HG02970 (cell line): ENCODE data around the gene KASH5.
"Not testable (repeated sequence)": the region's sequence is repeated elsewhere in the genome, so short reads cannot be mapped to it uniquely, and the experiment has no call there.

Experiments
- ATAC-seq: cut with Tn5 transposase; IDR thresholded peaks from one replicate; pipeline ENCODE4 v1.9.1; 2021; ENCODE audit warnings: mild to moderate bottlenecking, moderate library complexity, moderate number of reproducible peaks; ENCODE audit not compliant: unreplicated experiment, low FRiP score

The KASH5 gene

GRCh38 chr19:49362048-49362928, 25.8 kb upstream of the KASH5 start, which contains the start of gene TEAD2:
TEAD2 (minus strand) TSS chr19:49362416; CDS start chr19:49360075, 2,341 bp downstream.
- ATAC-seq = no peak

- ATAC-seq = no peak
Measured at GRCh38 chr19:49362929-49363267, 25.2 kb upstream of the KASH5 start.

DNA sequence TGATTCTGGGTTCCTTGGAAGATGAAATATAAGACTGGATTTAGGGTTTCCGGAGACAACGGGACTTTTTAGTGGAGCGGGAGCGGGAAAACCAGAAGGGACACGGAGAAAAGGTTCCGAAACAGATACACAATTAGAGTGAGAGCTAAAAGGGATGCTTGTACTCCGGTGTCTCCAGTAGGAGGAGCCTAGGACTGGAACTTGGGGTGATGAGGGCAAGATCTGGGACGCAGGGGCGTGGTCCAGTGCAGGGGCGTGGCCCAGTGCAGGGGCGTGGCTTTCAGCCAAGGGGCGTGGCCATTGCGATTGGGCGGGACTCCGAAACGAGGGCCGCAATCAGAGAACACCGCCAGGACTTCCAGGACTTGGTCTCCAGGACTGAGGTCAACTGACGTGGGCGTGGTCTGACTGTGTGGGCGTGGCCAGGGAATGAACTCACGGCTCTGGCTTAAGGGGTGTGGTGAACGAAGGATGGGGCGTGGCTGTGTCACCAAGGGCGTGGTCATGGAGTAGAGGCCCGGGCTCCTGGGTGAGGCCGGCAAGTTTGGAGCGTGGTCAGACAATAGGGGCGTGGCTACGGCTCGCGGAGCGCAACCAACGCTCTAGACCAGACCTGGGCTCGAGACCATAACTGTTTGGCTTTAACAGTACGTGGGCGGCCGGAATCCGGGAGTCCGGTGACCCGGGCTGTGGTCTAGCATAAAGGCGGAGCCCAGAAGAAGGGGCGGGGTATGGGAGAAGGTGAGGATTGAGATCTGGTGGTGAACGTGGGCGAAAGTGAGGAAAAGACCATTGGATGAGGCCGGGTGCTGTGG, 24.6 kb upstream of the KASH5 start, which contains the start of gene DKKL1:
Gene DKKL1, plus strand, starts transcription at position 610 of the 815 bp plus-strand sequence. Its CDS starts 122 bp downstream, at position 732.
- peak; percentile 73 for ATAC-seq

GRCh38 chr19:49364083-49364737, 23.8 kb upstream of the KASH5 start:
- no peak for ATAC-seq

GRCh38 chr19:49366110-49366509, 21.9 kb upstream of the KASH5 start:
- ATAC-seq = no peak

GRCh38 chr19:49368711-49369358, 19.2 kb upstream of the KASH5 start:
- ATAC-seq = no peak

DNA sequence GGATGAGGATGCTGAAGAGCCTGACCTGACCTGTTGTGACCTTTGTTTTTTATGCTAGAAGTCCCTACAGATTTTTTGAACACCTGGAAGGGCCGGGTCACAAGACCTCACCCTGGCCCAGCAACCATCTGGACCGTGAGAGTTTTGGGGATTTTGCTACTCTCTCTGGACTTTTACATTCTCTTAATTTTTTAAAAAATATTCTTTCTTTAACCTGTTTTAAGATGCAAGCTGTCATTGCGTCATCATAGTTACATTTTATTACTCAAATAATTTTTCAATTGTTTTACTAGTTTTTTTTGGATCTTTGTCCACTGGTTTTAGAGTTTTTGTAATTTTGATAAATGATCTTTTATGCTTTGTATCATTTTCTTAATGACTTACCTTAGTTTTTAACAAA, 16.9 kb upstream of the KASH5 start:
- ATAC-seq = no peak

DNA sequence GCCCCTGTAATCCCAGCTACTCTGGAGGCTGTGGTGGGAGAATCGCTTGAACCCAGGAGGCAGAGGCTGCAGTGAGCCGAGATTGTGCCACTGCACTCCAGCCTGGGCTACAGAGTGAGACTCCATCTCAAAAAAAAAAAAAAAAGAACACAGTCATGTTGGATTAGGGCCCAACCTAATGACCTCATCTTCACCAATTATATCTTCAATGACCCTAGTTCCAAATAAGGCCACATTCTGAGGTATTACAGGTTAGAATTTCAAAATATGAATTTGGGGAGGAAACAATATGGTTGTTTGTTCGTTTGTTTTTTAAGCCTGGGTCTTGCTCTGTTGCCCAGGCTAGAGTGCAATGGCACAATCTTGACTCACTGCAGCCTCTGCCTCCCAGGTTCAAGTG, 14.9 kb upstream of the KASH5 start:
- ATAC-seq = not testable (repeated sequence)

- no peak for ATAC-seq
Measured at GRCh38 chr19:49374665-49375434, 13.2 kb upstream of the KASH5 start.

- ATAC-seq = no peak
Measured at GRCh38 chr19:49378512-49378911, 9.5 kb upstream of the KASH5 start.

DNA sequence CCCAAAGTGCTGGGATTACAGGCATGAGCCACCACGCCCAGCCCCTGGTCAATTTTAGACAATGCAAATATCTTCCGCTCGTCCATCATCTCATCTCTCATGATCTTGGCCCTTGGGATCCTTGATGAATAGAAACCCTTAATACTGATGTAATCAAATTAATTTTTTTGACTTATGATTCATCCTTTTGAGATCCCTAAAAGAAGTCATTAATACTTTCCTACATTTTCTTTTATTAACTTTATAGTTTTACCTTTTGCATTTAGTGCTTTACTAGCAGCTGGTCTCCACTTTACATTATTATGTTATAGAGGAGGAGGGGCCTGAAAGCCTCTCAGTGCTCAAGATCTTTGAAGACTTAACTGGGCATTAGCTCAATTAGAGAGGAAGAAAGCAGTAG, 7.7 kb upstream of the KASH5 start:
- ATAC-seq = no peak

GRCh38 chr19:49382639-49383038, 5.4 kb upstream of the KASH5 start:
- no peak for ATAC-seq

GRCh38 chr19:49383599-49383998, 4.5 kb upstream of the KASH5 start:
- no peak for ATAC-seq

DNA sequence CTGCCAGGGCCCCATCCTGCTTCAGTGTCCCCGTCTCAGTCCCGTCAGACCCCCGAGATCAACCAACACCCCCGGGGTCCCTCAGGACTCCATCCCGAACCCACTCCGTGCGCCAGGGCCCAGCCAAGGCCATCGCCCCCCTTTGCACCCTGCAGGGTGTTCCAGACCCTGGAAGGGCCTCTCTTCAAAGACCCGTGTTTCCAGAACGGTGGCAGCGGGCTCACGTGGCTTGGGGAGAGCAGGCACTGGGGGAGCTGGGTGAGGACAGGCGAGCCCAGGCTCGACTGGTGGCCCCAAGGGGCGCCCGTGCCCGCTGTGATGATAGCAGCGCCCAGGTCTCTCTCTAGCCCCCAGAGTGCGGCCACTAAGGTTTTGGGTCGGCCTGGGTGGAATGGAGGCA, 1.4 kb downstream of the KASH5 start:
- no peak for ATAC-seq

DNA sequence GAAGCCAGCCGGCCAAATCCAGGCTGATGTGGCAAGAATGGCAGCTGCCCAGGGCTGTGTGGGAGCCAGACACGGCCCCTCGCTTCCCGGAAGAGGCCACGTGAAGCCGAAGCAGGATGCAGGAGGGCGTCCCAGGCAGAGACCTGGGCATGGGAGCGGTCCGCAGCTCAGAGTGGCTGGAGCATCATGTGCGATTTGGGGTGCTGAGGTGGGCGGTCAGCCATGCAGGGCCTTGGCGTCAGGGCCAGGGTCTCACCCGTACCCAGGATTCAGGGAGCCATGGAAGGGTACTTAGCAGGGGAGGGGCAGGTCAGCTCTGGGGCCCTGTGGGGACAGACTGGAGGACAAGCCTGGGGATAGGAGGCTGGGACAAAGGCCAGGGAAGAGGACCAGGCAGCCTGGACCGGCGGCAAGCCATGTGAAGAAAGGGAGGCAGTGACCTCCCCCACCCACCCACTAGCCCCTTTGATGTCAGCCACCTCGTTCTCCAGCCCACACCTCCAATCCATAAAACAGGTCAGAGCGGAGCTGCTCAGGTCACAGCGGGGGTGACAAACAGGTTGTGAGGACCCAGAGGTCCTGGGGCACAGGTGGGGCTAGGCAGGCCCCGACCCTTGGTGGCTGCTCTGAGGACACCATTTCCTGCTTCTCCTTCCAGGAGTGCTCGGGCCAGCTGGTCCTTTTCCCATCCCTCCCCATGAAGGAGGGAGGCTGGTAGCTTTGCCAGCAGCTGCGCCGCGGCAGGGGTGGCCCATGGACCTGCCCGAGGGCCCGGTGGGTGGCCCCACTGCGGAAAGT, 2.3 kb downstream of the KASH5 start:
- no peak for ATAC-seq

GRCh38 chr19:49390929-49391359, 2.9 kb downstream of the KASH5 start:
- no peak for ATAC-seq

- ATAC-seq = peak; percentile 53
Measured at GRCh38 chr19:49391581-49392399, 3.7 kb downstream of the KASH5 start.

DNA sequence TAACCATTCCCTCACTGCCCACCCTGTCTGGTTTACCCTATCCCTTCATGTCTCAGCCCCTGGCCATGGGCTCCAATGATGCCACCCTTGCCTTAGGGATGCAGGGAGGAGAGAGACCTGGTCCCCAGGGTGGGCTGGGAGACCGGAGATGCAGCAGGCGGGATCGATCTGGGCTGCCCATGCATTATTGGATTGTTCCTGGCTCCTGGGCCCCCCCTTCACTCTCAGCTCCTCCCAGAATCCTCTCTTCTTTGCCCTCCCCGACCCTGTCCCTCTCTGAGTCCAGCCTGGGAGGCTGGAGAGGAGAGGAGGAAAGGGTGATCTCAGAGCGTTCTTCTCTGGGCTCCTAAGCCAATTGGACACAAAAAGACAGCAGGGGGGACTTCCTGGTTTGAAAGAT, 5.8 kb downstream of the KASH5 start:
- no peak for ATAC-seq
